ENCODE data around the gene ACOX2.

The ACOX2 gene

GRCh38 chr3:58532794-58533220 is 4.2 kb downstream of the ACOX2 start (continued):
- TF ChIP-seq ZFP3 (CRISPR knock-in tag; IDR thresholded peaks at IDR 0.05) (no peak), BACH2 (CRISPR knock-in tag; IDR thresholded peaks at IDR 0.05; ENCODE audit: borderline replicate concordance) (no peak), CREB5 (CRISPR knock-in tag; IDR thresholded peaks at IDR 0.05; ENCODE audit: low read depth) (no peak)

GRCh38 chr3:58531956-58532355 is 5.0 kb downstream of the ACOX2 start:
- no peak for ATAC-seq
- TF ChIP-seq CREB5 (CRISPR knock-in tag; IDR thresholded peaks at IDR 0.05; ENCODE audit: low read depth) (no peak), CSRNP3 (CRISPR knock-in tag; IDR thresholded peaks at IDR 0.05) (no peak), ZNF8 (CRISPR knock-in tag; IDR thresholded peaks at IDR 0.05) (no peak), ZFP3 (CRISPR knock-in tag; IDR thresholded peaks at IDR 0.05) (no peak), OSR1 (CRISPR knock-in tag; IDR thresholded peaks at IDR 0.05) (no peak), RARB (CRISPR knock-in tag; IDR thresholded peaks at IDR 0.05) (no peak), PPARA (CRISPR knock-in tag; IDR thresholded peaks at IDR 0.05; ENCODE audit: borderline replicate concordance) (no peak), POU6F1 (CRISPR knock-in tag; IDR thresholded peaks at IDR 0.05; ENCODE audit: borderline replicate concordance, low read depth) (no peak)

GRCh38 chr3:58531555-58531954 is 5.4 kb downstream of the ACOX2 start:
- no peak for ATAC-seq

More at GRCh38 chr3:58531555-58531954, 5.4 kb downstream of the ACOX2 start:
- TF ChIP-seq PATZ1 (CRISPR knock-in tag; IDR thresholded peaks at IDR 0.05; ENCODE audit: borderline replicate concordance) (no peak), ISL1 (CRISPR knock-in tag; IDR thresholded peaks at IDR 0.05) (no peak), ZNF70 (CRISPR knock-in tag; IDR thresholded peaks at IDR 0.05) (no peak), TOX (CRISPR knock-in tag; IDR thresholded peaks at IDR 0.05; ENCODE audit: borderline replicate concordance) (no peak), ESRRG (CRISPR knock-in tag; IDR thresholded peaks at IDR 0.05) (no peak), CSRNP3 (CRISPR knock-in tag; IDR thresholded peaks at IDR 0.05) (no peak), ZNF8 (CRISPR knock-in tag; IDR thresholded peaks at IDR 0.05) (no peak), RARB (CRISPR knock-in tag; IDR thresholded peaks at IDR 0.05) (no peak), ZC3H10 (CRISPR knock-in tag; IDR thresholded peaks at IDR 0.05) (no peak), ARNTL (CRISPR knock-in tag; IDR thresholded peaks at IDR 0.05; ENCODE audit: borderline replicate concordance, low read depth) (no peak), PPARA (CRISPR knock-in tag; IDR thresholded peaks at IDR 0.05; ENCODE audit: borderline replicate concordance) (no peak), ZNF565 (CRISPR knock-in tag; conservative IDR thresholded peaks at IDR 0.05; ENCODE audit: low read depth) (no peak), ZFP30 (CRISPR knock-in tag; IDR thresholded peaks at IDR 0.05) (no peak), TSHZ2 (CRISPR knock-in tag; IDR thresholded peaks at IDR 0.05) (no peak), SNAI2 (CRISPR knock-in tag; IDR thresholded peaks at IDR 0.05) (no peak), TCF4 (CRISPR knock-in tag; IDR thresholded peaks at IDR 0.05; ENCODE audit: borderline replicate concordance) (no peak), ZFP3 (CRISPR knock-in tag; IDR thresholded peaks at IDR 0.05) (no peak)

Measured in SK-N-SH treated with all-trans-retinoic acid at 6 μM for 48 hours (cell line).